GM20000 (cell line): Measurements from ENCODE around the gene DDI2.

Source experiments
- DNase-seq: peaks from one replicate; pipeline ENCODE4 v3.0.0; 2012; ENCODE audit warnings: low spot score
- TF ChIP-seq, protein P1 (sequence below): IDR thresholded peaks from 2 replicates; pipeline ENCODE4 v1.5.1; 2012; ENCODE audit warnings: mild to moderate bottlenecking, control low read depth; ENCODE audit errors: extremely low read depth, missing control alignments

The DDI2 gene

DNA sequence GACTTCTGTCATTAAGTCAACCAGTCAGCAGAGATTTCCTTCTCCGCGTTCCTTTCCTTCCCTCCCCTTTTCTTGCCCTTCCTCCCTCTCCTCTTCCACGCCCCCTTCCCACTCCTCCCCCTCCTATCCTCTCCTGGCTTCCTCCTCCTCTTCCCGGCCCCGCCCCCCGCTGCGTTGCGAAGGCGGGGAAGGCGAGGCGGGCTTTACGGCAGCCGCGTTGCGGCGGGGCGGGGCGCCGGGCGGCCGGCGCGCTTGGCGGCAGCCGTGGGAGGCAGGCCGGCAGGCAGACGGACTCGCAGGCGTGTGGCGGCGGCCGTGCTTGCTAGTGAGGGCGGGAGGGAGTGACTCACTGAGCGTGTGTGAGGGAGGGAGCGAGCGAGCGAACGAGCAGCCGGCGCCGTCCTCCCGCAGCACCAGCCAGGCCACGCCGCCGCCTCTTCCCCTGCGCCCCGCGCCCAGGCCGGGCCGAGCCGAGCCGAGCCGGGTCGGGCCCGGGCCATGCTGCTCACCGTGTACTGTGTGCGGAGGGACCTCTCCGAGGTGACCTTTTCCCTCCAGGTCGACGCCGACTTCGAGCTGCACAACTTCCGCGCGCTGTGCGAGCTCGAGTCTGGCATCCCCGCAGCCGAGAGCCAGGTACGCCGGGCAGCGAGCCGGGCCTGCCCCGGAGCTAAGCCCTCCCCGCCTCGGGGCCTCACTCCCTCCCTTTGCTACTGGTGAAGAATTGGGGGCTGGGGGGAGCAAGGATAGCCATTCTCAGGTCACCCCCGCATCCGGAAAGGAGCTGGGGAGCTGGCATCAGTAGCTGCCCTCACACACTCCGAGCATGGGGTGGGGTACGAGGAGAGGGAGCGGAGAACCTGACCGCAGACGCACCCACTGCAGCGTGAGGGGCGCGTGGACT is at the start of gene DDI2:
DDI2 (plus strand) TSS at position 286 of the 904 bp plus-strand sequence; CDS start at position 499, 213 bp downstream.
- TF ChIP-seq, protein P1, sequence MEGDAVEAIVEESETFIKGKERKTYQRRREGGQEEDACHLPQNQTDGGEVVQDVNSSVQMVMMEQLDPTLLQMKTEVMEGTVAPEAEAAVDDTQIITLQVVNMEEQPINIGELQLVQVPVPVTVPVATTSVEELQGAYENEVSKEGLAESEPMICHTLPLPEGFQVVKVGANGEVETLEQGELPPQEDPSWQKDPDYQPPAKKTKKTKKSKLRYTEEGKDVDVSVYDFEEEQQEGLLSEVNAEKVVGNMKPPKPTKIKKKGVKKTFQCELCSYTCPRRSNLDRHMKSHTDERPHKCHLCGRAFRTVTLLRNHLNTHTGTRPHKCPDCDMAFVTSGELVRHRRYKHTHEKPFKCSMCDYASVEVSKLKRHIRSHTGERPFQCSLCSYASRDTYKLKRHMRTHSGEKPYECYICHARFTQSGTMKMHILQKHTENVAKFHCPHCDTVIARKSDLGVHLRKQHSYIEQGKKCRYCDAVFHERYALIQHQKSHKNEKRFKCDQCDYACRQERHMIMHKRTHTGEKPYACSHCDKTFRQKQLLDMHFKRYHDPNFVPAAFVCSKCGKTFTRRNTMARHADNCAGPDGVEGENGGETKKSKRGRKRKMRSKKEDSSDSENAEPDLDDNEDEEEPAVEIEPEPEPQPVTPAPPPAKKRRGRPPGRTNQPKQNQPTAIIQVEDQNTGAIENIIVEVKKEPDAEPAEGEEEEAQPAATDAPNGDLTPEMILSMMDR, result no peak

DNA sequence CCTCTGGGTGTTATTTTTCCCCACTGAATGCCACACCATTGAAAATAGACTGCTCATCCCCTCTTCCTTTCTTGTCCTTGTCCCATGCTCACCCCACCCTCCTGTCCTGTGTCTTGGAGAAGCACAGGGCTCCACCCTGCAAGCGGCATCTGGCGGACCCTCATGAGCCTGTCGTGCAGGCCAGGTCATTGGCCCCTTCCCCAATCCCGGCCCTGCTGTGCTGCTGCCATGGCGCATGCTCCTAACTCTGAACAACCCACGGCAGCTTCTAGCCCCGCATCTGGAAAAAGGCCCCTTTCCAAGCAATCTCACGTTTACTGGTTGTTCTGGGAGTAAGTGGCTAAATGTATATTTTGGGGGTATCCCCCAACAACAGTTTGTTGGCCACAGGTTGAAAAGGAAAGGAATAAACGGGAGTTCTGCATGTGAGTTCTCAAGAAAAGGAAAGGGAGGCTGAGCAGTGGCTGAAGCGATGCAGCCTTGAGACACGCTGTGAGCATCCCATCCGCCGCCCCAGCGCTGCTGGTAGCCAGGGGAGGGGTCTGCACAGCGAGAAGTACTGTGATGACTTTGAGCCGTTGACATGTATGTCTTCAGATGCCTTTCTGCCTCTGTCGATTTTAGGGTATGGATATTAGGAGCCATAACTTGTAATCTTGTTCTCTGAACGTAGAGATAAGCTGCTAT is 48.7 kb upstream of the DDI2 start:
- DNase-seq, result no peak
- TF ChIP-seq, protein P1, result no peak

More for the DNA sequence above, at the start of gene DDI2:
- peak; percentile 96 for DNase-seq

DNA sequence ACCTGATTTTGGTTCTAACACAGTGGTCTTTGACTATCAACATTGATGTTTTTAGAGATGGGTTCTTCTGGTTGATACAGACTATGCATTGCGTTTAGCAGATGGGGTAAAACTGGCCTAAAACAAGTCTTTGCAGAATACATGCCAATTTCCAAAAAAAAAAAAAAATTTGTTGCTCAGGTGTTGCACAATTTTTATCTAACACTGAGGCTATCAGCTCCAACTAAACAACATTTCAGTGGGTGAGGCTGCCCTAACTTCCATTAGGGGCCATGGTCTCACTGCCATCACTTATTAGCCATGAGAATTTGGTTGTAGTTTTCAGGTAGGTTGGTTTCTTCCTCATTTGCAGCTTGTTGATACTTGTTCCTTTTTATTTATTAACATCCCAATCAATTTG is 46.4 kb upstream of the DDI2 start:
- no peak for DNase-seq
- TF ChIP-seq, protein P1, result no peak

DNA sequence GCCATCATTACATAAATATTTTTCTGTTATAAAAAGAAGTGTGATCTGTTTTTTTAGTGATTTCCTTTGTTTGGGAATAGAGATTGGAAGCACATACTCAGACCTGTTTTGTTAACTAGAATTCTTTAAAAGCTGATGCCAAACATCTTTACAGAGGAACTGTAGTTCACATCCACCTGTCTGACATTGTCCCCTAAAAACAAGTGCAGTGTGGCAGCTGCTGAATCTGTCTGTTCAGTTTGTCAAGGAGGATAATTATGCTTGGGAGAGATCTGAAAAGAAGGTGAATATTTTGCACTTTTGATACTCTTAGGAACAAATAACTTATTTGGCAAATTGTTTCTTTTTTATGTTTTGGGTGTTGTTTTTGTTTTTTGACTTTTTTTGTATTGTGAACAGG is 46.0 kb upstream of the DDI2 start:
- TF ChIP-seq, protein P1, result no peak
- no peak for DNase-seq

DNA sequence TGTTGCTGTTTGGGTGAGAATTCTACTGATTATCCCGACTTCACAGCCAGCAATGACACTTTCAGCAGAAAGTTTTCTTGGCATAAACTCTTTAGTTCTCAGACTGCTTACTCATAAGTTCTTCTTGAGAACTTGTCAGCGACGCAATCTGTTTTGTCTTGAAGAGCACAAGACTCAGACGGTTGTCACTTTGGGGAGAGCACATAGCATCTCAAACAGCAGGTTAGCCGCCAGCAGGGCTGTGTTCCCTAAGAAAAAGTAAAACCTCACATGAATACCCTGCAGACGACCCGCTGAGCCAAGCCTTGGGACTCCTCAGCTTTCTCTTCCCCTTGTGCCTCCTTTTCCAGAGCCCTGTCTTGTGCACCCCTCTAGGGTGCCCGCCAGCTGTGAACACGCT is 43.8 kb upstream of the DDI2 start:
- TF ChIP-seq, protein P1, result no peak
- no peak for DNase-seq

DNA sequence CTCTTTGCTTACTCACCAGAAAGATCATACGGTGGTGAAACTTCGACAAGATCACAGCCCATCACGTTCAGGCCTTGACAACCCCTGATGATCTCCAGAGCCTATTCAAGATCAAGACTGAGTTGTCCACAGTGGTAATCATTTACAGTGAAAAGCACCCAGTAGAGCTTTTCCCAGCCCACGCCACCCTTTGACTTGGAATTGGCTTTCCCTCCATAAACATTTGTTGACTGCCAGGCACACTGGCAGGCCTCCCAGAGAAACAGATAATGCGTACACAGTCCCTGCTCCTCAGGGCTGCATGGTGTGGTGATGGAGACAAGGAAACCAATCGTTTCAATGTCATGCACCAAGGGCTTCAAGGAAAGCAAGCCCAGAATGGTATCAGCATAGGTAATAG is 42.5 kb upstream of the DDI2 start:
- TF ChIP-seq, protein P1, result no peak
- DNase-seq, result no peak

DNA sequence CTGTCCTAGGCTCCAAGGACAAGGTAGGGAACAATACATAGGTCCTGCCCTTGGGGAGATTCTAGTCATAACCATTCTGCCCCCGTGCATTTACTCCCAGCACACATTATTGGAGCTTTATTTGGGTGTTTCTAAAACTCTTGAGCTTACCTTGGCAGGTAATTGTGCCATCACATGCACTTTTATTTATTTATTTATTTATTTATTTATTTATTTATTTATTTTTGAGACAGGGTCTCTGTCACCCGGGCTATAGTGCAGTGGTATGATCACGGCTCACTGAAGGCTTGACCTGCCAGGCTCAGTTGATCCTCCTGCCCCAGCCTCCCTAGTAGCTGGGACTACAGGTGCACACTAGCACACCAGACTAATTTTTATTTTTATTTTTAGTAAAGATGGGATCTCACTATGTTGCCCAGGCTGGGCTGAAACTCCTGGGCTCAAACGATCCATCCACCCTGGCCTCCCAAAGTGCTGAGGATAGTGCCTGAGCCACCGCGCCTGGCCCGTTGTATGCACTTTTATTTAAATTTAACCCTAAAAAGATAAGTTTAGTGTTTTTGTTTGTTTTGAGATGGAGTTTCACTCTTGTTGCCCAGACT is 41.6 kb upstream of the DDI2 start:
- TF ChIP-seq, protein P1, result no peak
- DNase-seq, result no peak
